NCI-H2029 (cell line): ENCODE measurements around the gene EEF1AKMT4.
"Not testable (repeated sequence)": the region's sequence is repeated elsewhere in the genome, so short reads cannot be mapped to it uniquely, and the experiment has no call there.

Source experiments
- DNase-seq: peaks from one replicate; lab custom pipeline; 2025; lab: John Stamatoyannopoulos, UW

Gene EEF1AKMT4

GRCh38 chr3:184260724-184261269 is 11.3 kb downstream of the EEF1AKMT4 start:
- DNase-seq, result no peak

DNA sequence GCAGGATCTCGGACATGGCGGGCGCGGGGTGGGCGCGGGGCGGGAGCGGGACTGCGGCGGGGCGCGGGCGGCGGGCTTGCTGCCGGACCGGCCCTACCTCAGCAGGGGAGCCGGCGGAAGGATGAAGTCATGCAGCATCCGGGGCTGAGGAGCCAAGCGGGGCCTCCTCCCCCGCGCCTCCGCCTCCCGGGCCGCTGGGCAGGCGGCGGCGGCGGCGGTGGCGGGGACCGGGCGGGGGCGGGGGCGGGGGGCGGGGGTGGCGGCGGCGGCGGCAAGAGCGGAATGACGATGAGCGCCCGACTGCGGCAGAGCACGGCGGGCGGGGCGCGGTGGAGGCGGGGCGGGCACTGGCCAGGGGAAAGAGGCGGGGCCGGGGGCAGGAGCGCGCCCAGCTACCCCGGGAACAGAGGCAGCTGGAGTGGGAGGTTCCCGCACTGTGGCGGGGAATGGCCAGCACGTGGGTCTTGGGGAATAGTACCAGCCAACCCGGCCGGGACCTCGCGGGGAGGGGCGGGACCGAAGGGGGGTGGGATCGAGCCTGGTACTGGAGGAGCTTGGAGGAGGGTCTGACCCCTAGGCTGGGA is 11.9 kb downstream of the EEF1AKMT4 start, which contains the start of gene CAMK2N2:
Gene CAMK2N2, minus strand, starts transcription at position 284 of the 584 bp plus-strand sequence. Its CDS starts 268 bp downstream, at position 16.
- DNase-seq, result peak; percentile 86

- peak; percentile 61 for DNase-seq
Measured at GRCh38 chr3:184261854-184262763, 12.6 kb downstream of the EEF1AKMT4 start.

- no peak for DNase-seq
Measured at GRCh38 chr3:184262764-184263179, 13.3 kb downstream of the EEF1AKMT4 start.

DNA sequence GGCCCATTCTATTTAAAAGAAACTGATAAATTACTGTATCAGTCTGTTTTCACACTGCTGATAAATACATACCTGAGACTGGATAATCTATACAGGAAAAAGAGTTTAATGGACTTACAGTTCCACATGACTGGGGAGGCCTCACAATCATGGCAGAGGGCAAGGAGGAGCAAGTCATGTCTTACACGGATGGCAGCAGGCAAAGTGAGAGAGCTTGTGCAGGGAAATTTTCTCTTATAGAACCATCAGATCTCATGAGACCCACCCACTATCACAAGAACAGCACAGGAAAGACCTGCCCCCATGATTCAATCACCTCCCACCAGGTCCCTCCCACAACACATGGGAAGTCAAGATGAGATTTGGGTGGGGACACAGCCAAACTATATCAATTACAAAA is 17.8 kb downstream of the EEF1AKMT4 start:
- not testable (repeated sequence) for DNase-seq

DNA sequence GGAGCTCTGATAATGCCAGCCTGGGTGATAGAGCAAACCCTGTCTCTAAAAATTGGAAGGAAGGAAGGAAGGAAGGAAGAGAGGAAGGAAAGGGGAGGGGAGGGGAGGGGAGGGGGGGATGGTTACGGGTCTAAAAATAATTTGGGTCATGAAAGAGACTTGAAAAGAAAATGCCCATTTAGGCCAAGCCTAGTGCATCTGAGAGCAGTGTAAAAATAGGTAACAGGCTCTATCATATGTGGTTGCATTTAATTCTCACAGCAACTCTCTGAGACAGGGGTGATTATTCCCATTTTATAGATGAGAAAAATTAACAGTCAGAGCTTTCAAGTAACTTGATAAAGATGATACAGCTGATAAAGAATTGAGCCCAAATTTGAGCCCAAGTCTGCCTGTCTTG is 22.8 kb downstream of the EEF1AKMT4 start:
- DNase-seq, result no peak

DNA sequence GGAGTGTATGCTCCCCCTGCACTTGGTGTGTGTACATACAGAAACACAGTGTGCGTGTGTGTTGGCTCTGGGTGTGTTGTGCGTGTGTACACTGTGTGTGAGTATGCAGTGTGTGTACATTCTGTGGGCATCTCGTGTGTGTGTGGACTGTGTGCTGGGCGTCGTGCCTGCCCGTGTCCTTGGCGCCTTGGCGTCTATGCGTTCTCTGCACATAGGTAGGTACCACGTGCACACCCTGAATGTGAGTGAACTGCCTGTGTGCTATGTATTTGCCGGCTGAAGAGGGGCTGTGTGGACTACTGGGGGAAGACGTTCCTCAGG is 25.9 kb downstream of the EEF1AKMT4 start:
- no peak for DNase-seq

DNA sequence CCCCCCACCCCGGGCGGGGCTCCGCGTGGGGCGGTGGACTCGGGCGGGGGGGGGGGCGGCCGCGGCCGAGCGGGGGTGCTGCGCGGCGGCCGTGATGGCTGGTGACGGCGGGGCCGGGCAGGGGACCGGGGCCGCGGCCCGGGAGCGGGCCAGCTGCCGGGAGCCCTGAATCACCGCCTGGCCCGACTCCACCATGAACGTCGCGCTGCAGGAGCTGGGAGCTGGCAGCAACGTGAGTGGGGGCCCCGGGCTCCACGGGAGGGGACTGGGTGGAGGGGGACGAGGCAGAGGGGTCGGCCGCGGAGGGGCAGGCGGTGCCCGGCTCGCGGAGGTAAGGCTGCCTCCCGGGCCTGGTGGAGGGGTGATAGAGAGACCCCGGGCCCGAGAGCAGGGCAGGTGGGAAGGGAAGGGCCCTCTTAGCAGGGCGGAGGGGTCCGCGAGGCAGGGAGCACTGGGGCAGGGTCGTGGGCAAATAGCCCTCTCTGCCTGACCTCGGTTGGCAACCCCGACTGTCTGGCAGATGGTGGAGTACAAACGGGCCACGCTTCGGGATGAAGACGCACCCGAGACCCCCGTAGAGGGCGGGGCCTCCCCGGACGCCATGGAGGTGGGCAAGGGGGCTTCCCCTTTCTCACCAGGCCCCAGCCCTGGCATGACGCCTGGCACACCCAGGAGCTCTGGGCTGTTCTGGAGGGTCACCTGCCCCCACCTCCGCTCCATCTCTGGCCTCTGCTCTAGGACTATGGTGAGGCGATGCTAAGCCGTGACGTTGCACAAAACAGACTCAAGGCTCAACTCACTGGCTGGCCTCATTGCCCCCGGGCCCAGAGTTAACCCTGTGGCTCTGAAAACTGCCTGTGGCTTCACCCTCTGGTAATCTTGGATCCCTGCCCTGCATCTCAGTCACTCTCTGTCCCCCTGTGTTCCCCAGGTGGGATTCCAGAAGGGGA is 26.8 kb downstream of the EEF1AKMT4 start, which contains the start of gene ECE2:
Gene ECE2, plus strand, starts transcription at position 62 of the 950 bp plus-strand sequence. Its CDS starts 132 bp downstream, at position 194.
- DNase-seq, result no peak

GRCh38 chr3:184277366-184277765 is 27.9 kb downstream of the EEF1AKMT4 start:
- DNase-seq, result no peak

GRCh38 chr3:184282941-184283340 is 33.5 kb downstream of the EEF1AKMT4 start:
- no peak for DNase-seq

DNA sequence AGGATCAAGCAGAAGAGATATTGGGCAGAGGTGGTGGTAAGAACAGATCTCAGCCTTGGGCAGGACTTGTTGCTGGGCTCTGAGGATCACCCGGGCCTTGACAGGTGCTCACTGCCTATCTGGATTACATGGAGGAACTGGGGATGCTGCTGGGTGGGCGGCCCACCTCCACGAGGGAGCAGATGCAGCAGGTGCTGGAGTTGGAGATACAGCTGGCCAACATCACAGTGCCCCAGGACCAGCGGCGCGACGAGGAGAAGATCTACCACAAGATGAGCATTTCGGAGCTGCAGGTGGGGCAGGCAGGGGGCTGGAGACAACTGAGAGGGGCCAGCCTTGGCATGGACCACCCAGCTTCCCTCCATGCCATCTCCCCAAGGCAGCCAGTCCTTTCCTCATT is 34.2 kb downstream of the EEF1AKMT4 start:
- no peak for DNase-seq

DNA sequence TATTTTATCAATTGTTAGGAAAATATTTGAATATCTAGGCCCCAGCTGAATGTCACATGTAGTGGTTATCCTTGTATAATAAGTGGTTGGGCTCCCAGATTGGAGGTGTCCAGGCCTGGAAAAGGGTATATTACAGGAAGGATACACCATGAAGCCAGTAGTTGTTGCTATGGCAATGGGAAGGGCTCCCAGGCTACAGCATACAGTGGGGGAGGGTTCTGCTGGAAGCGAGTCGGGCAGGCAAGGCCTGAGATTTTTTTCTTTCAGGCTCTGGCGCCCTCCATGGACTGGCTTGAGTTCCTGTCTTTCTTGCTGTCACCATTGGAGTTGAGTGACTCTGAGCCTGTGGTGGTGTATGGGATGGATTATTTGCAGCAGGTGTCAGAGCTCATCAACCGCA is 35.2 kb downstream of the EEF1AKMT4 start:
- peak; percentile 80 for DNase-seq

- peak; percentile 22 for DNase-seq
Measured at GRCh38 chr3:184289426-184289938, 40.0 kb downstream of the EEF1AKMT4 start.

DNA sequence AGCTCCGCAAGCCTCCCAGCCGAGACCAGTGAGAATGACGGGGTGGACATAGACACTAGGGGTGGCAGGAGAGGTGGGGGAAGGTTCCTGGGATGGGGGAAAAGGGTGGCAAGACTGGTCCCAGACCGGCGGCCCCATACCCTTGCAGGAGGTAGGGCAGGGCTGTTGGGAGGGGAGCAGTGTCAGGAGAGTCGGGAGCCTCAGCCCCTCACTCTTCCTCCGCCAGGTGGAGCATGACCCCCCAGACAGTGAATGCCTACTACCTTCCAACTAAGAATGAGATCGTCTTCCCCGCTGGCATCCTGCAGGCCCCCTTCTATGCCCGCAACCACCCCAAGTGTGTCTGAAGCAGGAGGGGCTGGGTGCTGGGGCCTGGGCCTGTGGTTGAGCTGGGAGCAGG is 40.9 kb downstream of the EEF1AKMT4 start:
- no peak for DNase-seq

DNA sequence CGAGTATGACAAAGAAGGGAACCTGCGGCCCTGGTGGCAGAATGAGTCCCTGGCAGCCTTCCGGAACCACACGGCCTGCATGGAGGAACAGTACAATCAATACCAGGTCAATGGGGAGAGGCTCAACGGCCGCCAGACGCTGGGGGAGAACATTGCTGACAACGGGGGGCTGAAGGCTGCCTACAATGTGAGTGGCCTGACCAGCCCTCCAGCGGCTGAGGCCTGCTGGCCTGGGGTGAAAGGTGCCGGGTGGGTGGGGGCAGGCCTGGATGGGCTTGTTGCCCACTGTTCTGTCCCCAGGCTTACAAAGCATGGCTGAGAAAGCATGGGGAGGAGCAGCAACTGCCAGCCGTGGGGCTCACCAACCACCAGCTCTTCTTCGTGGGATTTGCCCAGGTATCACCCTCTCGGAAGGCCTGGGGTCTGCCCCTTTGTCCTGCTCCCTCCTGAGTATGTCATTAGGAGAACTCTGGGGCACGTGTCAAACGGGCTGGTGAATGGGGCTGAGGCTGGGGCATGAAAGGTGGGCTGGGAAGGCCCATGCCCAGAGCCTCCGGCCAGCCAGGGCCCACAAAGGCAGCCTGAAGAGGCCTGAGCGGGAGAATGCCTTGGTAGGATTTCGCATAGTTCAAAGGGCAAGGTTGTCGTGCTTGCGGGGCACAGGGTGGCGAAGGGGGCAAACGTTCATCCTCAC is 41.7 kb downstream of the EEF1AKMT4 start:
- DNase-seq, result no peak

- no peak for DNase-seq
Measured at GRCh38 chr3:184291738-184292445, 42.4 kb downstream of the EEF1AKMT4 start.

DNA sequence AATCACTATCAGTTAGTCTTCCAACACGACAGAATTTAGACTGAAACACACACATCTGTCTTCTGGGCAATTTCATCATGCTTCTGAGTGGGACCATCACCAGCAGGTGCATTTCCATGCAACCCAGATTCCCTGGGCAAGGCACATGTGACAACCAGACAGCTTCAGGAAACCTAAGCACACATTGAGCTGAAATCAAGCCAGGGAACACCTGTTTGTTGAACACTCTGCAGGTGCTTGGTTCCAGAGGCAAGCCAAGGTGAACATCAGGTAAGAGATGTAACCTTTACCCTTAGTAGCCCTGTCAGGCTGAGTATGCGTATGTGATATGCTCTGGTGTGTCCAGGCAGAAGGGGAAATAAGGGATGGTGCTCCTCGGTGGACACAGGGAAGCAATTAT is 46.3 kb downstream of the EEF1AKMT4 start:
- DNase-seq, result peak; percentile 80

- DNase-seq, result no peak
Measured at GRCh38 chr3:184296616-184297015, 47.1 kb downstream of the EEF1AKMT4 start.

GRCh38 chr3:184298759-184299487 is 49.5 kb downstream of the EEF1AKMT4 start, which contains the start of gene PSMD2:
Gene PSMD2, plus strand, starts transcription at chr3:184299241. Its CDS starts 26 bp downstream, at chr3:184299267.
- DNase-seq, result peak; percentile 97
